ENCODE results near the gene ULBP1. TPM values are rescaled to one million over a fixed set of nuclear protein-coding genes. Genes with fewer than 3 reads are reported as not detected.

ULBP1 gene
- total and polyA plus RNA-seq, 2 donors from 2014 or later: 0.47 to 0.72 TPM

DNA sequence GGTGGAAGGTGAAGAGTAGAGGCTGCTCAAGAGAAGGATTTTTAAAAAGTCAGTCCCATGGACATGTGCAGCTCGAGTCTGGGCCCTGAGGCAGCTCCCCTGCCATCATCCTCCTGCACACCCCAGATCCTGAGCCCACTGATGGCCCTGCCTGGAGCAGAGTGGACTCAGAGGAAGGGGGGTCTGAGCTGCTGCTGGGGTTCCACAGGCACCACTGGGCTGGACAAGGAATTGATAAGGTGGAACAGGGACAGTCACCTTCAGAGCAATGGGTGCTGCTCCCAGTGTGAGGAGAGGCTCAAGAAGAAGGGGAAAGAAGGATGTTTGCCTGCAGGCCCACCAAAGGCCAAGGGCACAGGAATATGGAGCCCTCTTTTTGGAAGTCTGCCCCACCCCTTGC lies 15.7 kb upstream of the ULBP1 start:
- Histone ChIP-seq H3K27ac (ENCODE audit: low read depth in 2 of 2, low read length in 2 of 2) (no peak overlapping the region), H3K9me3 (ENCODE audit: control insufficient read depth in 2 of 3, insufficient read depth in 1 of 3, low read length in 3 of 3) (no peaks in the 10 kb centered on the region), H3K4me1 (ENCODE audit: control insufficient read depth in 2 of 3, insufficient read depth in 2 of 3, low read depth in 1 of 3, low read length in 3 of 3) (no peaks in the 10 kb centered on the region), H3K27me3 (ENCODE audit: control insufficient read depth, insufficient read depth, low read length) (peaks cover 28% of the 10 kb centered on the region), H3K9ac (ENCODE audit: low read length in 3 of 3) (no peak overlapping the region), H3K4me3 (ENCODE audit: low read length in 3 of 3) (no peak overlapping the region), H3K36me3 (ENCODE audit: control insufficient read depth in 2 of 3, insufficient read depth in 3 of 3, low read length in 3 of 3) (no peaks in the 10 kb centered on the region)
- TF ChIP-seq, protein P1, sequence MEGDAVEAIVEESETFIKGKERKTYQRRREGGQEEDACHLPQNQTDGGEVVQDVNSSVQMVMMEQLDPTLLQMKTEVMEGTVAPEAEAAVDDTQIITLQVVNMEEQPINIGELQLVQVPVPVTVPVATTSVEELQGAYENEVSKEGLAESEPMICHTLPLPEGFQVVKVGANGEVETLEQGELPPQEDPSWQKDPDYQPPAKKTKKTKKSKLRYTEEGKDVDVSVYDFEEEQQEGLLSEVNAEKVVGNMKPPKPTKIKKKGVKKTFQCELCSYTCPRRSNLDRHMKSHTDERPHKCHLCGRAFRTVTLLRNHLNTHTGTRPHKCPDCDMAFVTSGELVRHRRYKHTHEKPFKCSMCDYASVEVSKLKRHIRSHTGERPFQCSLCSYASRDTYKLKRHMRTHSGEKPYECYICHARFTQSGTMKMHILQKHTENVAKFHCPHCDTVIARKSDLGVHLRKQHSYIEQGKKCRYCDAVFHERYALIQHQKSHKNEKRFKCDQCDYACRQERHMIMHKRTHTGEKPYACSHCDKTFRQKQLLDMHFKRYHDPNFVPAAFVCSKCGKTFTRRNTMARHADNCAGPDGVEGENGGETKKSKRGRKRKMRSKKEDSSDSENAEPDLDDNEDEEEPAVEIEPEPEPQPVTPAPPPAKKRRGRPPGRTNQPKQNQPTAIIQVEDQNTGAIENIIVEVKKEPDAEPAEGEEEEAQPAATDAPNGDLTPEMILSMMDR (IDR thresholded peaks at IDR 0.05; ENCODE audit: borderline replicate concordance, extremely low read depth, insufficient read depth): no peak
- FAIRE-seq (no peak), DNase-seq (no peak)
- intact Hi-C loops (cut with DNase I): no loop called here

DNA sequence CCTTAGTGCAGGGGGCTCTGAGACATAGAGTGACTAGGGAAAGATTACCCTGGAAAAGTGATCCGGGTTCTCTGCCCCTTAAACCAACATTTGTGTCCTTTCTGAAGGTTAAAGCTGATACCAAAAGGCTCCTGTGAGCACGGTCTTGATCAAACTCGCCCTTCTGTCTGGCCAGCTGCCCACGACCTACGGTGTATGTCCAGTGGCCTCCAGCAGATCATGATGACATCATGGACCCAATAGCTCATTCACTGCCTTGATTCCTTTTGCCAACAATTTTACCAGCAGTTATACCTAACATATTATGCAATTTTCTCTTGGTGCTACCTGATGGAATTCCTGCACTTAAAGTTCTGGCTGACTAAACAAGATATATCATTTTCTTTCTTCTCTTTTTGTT lies 15.1 kb upstream of the ULBP1 start:
- Histone ChIP-seq H3K27ac (ENCODE audit: low read depth in 2 of 2, low read length in 2 of 2) (no peak overlapping the region), H3K4me3 (ENCODE audit: low read length in 3 of 3) (no peak overlapping the region), H3K9ac (ENCODE audit: low read length in 3 of 3) (no peak overlapping the region), H3K4me1 (ENCODE audit: control insufficient read depth in 2 of 3, insufficient read depth in 2 of 3, low read depth in 1 of 3, low read length in 3 of 3) (no peaks in the 10 kb centered on the region), H3K27me3 (ENCODE audit: control insufficient read depth, insufficient read depth, low read length) (peaks cover 31% of the 10 kb centered on the region), H3K36me3 (ENCODE audit: control insufficient read depth in 2 of 3, insufficient read depth in 3 of 3, low read length in 3 of 3) (no peaks in the 10 kb centered on the region), H3K9me3 (ENCODE audit: control insufficient read depth in 2 of 3, insufficient read depth in 1 of 3, low read length in 3 of 3) (no peaks in the 10 kb centered on the region)
- TF ChIP-seq, protein P1 (IDR thresholded peaks at IDR 0.05; ENCODE audit: borderline replicate concordance, extremely low read depth, insufficient read depth): no peak
- DNase-seq (peak in 1 of 5 donors; percentile 6), FAIRE-seq (no peak)
- intact Hi-C loops (cut with DNase I): no loop called here

DNA sequence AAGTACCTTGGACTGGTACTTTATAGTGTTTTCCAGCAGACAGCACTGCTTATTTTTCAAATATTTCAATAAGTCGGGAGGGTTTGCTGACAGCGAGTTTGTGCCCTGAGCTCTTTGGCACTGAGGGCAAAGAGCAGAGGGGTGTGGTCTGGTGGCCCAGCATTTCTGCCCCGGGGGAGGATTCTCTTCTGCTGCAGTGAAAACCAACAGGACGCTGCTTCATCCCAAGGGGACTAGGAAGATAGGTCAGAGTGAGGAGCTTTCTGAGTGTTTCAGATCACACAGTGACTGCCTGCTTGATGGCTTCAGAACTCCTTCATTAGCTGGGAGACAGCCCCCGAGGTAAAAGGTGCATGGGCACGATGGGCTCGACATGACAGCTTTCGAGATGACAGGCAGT lies 13.3 kb upstream of the ULBP1 start:
- FAIRE-seq: no peak
- H3K27ac ChIP-seq (ENCODE audit: low read depth in 2 of 2, low read length in 2 of 2): no peak overlapping the region
- intact Hi-C loops (cut with DNase I): no loop called here

More for the DNA sequence above, 13.3 kb upstream of the ULBP1 start:
- no peaks in the 10 kb centered on the region for H3K4me1 ChIP-seq (ENCODE audit: control insufficient read depth in 2 of 3, insufficient read depth in 2 of 3, low read depth in 1 of 3, low read length in 3 of 3)
- TF ChIP-seq, protein P1 (IDR thresholded peaks at IDR 0.05; ENCODE audit: borderline replicate concordance, extremely low read depth, insufficient read depth): no peak
- H3K9me3 ChIP-seq (ENCODE audit: control insufficient read depth in 2 of 3, insufficient read depth in 1 of 3, low read length in 3 of 3): no peaks in the 10 kb centered on the region
- no peak overlapping the region for H3K9ac ChIP-seq (ENCODE audit: low read length in 3 of 3)
- no peak overlapping the region for H3K4me3 ChIP-seq (ENCODE audit: low read length in 3 of 3)
- no peak for DNase-seq
- H3K27me3 ChIP-seq (ENCODE audit: control insufficient read depth, insufficient read depth, low read length): peaks cover 35% of the 10 kb centered on the region
- H3K36me3 ChIP-seq (ENCODE audit: control insufficient read depth in 2 of 3, insufficient read depth in 3 of 3, low read length in 3 of 3): no peaks in the 10 kb centered on the region
